Renal pelvis (tissue), 4 donors: ENCODE results near the gene FHOD1. TPM values are rescaled to one million over a fixed set of nuclear protein-coding genes. Genes with fewer than 3 reads are reported as not detected.

Source experiments
- DNase-seq: peaks from one replicate; pipeline ENCODE4 v3.0.0-alpha.2; 2013
- polyA plus RNA-seq, 3 donors: library from polyadenylated mRNA; unstranded; fragments of 120-200 nt; gene quantifications; one replicate each; pipeline ENCODE4 v1.2.1, GENCODE V29; 2013; ENCODE audit not compliant: insufficient read length in 3 of 3

FHOD1 gene
- polyA plus RNA-seq, 3 donors: 45.1 to 48.9 (median 47.5) TPM

- no peak for DNase-seq
These were observed 54.4 kb downstream of the FHOD1 start for GRCh38 chr16:67192781-67193361.

DNA sequence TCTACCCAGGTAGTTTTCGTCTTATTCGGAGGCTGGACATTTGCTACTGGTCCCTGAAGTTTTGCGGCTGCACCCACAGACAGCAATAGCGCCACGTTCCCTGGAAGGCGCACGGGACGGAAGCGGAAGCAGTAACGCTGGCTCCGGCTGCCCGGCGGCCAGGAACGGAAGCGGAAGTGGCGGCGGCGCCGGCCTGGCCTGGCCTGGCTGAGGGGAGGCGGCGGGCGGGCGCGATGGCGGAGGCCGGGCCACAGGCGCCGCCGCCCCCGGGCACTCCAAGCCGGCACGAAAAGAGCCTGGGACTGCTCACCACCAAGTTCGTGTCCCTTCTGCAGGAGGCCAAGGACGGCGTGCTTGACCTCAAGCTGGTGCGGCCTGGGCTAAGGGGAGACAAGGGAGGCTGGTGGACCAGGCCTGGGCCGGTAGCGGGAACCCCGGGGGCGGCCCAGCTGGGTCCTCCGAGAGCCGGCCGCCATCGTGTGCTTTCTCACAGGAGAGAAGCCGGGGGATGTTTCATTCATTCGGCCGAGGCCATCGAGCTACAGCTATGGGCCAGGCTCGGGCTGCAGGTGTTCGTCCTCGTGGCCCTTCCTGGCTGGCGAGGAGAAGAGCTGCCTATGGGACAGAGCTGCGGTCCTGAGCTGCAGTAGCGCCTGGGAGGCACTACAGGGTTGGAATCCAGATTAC, 55.1 kb downstream of the FHOD1 start, which contains the start of gene E2F4:
Gene E2F4, plus strand, starts transcription at position 161 of the 687 bp plus-strand sequence. Its CDS starts 73 bp downstream, at position 234.
- peak; percentile 91 for DNase-seq

DNA sequence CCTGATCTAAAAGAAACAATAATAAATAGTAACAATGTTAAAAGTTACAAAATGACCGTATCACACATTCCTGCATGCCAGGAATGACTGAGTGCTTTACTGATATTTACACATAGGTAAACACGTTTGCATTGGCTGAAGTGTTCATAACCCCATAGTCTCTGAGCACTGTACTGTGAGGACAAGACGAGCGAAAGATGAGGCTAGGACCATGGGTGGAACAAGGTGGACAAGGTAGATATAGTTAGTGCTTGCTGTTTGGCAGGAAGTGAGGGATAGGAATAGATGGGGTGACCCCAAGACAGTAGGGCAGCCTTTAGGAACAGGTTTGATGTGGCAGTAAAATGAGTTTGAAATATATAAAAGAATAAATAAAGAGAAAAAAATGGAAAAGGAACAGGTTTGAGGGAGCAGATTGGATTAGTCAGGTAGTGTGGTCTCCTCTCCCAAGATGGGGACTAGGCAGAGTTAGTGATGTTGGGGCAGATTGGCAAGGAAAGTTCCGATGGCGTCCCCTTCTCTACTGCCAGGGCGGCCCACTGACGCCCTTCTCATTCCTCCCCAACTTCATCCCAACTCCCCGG, 55.8 kb downstream of the FHOD1 start:
- DNase-seq: no peak

DNA sequence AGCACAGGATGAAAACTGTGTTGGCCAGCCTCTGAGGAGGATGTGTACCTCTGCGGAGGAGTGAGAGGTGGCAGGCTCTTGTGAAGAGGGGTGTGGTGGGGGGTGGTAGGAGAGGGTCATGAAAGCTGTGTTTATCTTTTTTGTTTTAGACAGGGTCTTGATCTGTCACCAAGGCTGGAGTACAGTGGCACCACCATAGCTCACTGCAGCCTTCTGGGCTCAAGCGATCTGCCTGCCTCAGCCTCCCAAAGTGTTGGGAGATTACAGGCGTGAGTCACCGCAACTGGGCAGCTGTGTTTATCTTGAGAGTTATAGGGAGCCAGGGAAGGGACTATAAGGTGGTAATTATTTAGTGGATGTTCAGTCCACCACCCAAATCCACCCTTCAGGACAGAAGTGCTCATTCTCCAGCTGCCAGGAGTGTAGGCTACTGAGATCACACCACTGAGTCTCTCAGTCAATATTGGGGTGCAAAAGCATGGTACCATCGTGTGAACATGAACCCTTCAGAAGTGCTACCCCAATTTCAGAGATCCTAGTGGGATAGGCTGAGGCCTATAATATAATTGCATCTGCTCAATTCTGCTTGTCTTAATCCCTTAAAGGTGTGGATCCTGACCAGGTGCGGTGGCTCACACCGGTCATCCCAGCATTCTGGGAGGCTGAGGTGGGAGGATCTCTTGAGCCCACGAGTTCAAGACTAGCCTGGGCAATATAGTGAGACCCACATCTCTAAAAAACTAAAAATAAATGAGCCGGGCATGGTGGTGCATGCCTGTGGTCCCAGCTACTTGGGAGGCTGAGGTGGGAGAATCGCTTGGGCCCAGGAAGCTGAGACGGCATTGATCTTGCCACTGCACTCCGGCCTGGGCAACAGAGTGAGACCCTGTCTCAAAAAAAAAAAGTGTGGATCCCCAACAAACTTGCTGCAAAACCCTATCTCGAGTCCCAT, 56.6 kb downstream of the FHOD1 start:
- no peak for DNase-seq

DNA sequence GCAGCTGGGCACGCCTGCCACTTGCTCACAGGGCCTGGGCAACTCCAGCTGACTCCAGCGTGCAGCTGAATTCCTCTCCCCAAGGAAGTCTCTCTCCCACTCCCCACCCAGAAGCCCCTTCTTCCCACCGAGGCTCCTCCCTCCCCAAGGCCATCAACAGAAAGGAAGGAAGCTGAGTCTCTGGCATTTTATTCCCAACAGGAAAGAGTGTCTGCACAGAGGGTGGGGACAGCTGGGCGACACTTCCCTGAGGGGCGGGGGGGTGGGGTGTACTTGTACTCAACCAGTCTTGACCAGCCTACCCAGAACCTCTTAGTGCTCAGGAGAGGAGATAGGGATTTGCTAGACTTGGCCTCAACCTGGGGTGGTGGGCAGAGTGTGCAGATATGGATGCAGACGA, 57.2 kb downstream of the FHOD1 start, which contains the start of gene EXOC3L1:
Gene EXOC3L1, minus strand, starts transcription at position 96 of the 400 bp plus-strand sequence. CDS start 460 bp downstream, outside the sequence.
- DNase-seq: no peak

GRCh38 chr16:67188798-67189197, 58.5 kb downstream of the FHOD1 start:
- no peak for DNase-seq

DNA sequence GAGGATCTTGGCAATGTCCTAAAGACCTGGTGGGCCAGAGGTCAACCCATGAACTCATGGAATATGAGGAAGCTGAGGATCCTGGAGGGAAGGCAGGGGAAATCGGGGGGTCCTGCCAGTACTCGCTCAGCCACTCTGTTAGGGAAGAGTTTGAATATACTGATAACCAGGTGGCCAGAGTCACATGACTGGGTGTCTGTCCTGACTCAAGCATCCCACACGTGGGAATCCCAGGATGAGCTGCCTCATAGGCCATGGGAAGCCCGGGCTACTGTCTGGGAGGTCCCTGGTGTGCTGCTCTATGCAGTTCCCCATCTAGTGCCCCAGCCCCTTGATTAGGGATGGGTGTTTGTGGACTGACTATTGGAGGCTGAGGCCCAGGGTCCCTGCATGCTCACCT, 59.0 kb downstream of the FHOD1 start:
- no peak for DNase-seq

- DNase-seq: no peak
These were observed 59.9 kb downstream of the FHOD1 start for GRCh38 chr16:67187175-67187890.

DNA sequence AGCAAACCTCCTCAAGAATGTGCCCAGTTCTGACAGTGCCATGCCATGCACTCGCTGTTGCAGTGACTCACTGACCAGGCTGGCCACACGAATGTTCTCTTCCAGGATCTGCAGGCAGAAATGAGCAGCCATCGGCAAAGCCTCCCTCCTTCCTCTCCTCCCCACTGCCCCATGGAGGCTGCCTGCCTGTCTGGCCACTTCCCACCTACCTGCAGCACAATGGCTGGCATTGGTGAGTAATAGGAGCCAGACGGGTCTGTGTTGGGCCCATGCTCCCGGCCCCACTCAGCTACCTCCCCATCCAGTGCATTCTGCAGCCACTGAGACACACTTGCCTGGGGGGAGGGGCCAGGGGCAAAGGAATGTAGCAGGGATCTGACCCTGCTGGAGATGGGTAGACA, 60.7 kb downstream of the FHOD1 start:
- DNase-seq: no peak

DNA sequence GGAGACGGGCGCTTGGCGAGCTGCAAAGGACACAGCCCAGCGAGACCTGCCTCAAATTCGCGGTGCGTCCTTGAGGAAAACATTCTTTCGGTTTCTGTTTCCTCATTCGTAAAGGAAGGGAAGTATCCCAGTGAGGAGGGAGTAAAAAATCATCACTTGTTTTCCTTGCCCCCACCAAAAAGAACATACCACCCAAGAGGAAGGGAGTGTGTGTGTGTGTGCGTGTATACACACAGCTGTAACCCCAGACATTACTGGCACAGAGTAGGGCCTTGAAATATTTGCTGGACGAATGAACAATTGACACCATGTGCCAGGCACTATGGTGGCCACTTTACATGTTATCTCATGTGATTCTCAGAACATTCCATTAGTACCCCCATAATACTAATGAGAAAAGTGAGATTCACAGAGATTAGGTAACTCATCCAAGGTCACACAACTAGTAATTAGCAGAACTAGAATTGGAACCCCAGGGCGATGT, 61.6 kb downstream of the FHOD1 start:
- no peak for DNase-seq

DNA sequence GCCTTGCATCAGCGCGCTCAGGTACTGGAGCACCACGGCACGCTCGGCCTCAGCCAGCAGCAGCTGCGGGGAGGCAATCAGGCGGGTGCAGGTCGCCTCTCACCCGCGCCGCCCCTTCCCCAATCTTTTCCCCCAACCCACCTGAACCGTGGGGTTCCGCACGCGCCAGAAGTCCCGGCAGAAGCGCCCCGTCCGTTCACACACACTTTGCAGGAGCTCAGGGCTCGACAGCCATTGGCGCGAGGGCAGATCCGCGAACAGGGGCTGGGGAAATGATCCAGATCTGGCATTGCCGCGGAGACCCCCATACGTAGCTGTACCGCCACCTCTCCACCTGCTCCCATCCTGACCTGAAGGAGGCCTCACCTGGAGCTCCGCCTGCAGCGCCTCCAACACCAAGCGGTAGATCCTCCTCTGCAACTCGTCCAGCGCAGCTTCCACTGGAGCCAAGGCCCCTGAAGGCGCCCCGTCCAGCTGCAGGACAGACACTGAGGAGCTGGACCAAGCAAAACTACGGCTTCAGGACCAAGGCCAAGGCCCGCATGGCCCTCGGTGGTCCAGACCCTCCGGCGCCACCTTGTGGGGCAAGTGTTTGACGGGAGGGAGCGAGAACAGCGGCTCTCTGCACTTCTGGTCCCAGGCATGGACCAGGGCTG, 62.2 kb downstream of the FHOD1 start:
- DNase-seq: peak; percentile 91

DNA sequence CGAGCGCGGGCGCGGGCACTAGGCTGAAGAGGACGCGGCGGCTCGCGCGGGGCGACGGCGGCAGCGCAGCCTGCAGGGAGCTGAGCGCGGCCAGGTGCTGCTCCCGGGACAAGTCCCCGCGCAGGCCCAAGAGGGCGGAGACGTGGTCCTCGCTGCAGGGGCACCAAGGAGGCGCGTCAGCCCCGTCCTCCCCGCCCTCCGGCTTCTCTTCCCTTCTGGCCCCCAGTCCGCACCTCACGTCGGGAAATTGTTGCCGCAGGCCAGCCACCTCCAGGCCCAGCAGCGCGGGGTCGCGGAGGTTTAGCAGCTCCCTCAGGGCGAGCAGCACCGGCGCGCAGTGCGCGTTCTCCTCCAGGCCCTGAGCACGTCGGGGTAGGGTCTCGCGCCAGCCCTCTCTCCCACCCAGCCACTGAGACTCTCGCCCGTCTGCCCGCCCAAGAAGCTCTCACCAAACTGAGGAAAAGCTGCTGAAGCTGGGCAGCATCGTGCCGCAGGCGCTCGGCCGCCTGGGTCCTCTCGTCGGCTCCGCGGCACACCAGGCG, 62.8 kb downstream of the FHOD1 start:
- no peak for DNase-seq

GRCh38 chr16:67183627-67184452, 63.4 kb downstream of the FHOD1 start, which contains the start of gene MATCAP1:
Gene MATCAP1 (minus strand): TSS chr16:67183963. CDS start chr16:67180610, 3,353 bp downstream.
- DNase-seq: peak; percentile 97

GRCh38 chr16:67183284-67183626, 64.0 kb downstream of the FHOD1 start:
- no peak for DNase-seq

DNA sequence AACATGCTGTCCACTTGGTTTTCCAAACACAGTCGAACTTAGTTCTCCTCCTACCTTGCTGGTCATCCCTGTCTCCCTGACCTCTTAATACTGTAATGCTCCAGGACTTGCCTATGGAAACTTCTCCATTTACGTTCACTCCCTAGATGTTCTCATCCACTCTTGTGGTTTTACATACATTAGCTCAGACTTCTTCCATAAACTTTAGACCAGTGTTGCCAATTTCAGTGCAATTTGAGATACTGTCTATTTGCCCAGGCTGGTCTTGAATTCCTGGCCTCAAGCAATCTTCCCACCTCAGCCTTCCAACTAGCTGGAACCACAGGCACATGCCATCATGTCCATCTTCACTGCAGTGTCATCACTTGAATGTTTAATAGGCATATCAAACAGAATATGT, 65.0 kb downstream of the FHOD1 start:
- DNase-seq: no peak

DNA sequence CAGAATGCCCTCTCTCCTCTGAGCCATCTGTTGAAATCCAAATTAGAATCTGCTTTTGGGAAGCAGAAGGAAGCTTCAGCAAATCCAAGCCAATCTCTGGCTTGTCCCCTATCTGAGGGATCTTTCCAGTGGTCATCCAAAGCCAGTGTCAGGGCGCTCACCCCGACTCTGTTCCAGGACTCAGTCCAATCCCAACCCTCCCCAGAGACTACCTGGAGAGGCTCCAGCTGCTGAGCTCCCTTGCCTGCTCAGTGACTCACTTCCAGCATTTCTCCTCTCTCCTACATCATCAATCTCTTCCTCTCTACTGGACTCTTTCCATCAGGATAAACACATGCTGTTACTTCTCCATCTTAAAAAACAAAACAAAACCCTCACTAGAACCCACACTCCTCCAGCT, 65.9 kb downstream of the FHOD1 start:
- DNase-seq: no peak

DNA sequence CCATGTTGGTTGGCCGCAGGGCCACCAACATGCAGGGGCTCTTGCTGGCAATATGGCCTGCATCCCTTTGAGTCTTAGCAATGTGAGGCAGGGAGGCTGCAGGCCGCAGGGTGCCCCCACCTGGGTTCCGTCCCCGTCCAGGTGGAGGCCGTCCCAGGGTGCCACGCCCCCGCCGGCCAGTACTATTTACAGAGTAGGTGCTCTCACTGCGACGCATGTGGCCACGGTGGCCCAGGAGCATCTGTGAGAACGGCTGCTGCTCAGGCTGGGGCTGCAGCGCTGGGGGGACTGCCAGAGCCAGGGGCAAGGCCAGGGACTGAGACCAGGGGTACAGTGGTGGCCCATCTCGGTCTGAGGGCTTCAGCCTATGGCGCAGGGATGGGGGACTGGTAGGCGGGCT, 67.1 kb downstream of the FHOD1 start:
- DNase-seq: no peak

DNA sequence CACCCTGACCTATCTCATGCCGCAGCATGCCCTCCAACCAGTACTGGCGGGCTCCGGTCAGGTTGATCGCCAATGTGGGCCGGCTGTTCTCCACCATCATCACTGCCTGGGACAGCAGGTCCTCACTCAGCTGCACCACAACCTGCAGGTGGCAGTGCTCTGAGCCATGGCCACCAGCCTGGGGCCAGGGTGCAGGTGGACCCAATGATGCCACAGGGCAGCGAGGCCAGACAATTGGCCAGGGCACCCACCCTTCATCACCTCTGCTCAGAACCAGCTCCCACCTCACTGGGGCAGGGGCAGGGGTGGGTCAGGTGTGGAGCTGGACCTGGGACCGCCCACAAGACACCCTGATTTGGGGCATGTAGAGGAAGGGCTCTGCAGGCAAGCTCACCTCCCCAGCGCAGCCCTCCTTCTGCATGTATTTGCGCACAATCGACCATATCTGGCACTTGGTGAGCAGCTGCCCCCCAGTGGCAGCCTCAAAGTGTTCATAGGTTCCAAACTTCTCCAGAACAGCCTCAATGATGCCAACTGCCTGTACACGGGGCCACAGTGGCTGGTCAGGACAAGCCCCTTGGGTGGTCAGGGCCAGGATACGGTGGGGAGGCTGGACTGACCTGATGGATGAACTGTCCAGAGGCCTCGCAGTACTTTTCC, 67.7 kb downstream of the FHOD1 start:
- DNase-seq: no peak
